Measurements from ENCODE around the gene ASB13.
A peak's percentile ranks its signal among the peaks of the same experiment; 100 is the strongest.

Gene ASB13

GRCh38 chr10:5589661-5590511 lies 76.5 kb downstream of the ASB13 start:
- TF ChIP-seq PAX5 (IDR thresholded peaks at IDR 0.05; ENCODE audit: insufficient read depth, low read length, severe bottlenecking), result no peak
- TF ChIP-seq TAF1 (IDR thresholded peaks at IDR 0.05; ENCODE audit: low read depth, low read length), result no peak
- no peak for TF ChIP-seq SPI1 (IDR thresholded peaks at IDR 0.05; ENCODE audit: low read depth, low read length)
- no peak for TF ChIP-seq POLR2AphosphoS5 (IDR thresholded peaks at IDR 0.05; ENCODE audit: low read depth, low read length)
- TF ChIP-seq POU2F2 (IDR thresholded peaks at IDR 0.05; ENCODE audit: low read depth, low read length), result no peak
- TF ChIP-seq POLR2A (IDR thresholded peaks at IDR 0.05; ENCODE audit: low read depth, low read length), result no peak
- FAIRE-seq, result no peak
- no peak for DNase-seq (ENCODE audit: insufficient read length, low spot score)

GRCh38 chr10:5589011-5589660 lies 77.3 kb downstream of the ASB13 start:
- no peak for FAIRE-seq
- DNase-seq (ENCODE audit: insufficient read length, low spot score), result no peak
- TF ChIP-seq POLR2A (IDR thresholded peaks at IDR 0.05; ENCODE audit: low read depth, low read length) (no peak), TAF1 (IDR thresholded peaks at IDR 0.05; ENCODE audit: low read depth, low read length) (no peak), SPI1 (IDR thresholded peaks at IDR 0.05; ENCODE audit: low read depth, low read length) (0 out of 2 replicates have a peak, but pooled peaks have one; percentile 16), PAX5 (IDR thresholded peaks at IDR 0.05; ENCODE audit: insufficient read depth, low read length, severe bottlenecking) (no peak), POLR2AphosphoS5 (IDR thresholded peaks at IDR 0.05; ENCODE audit: low read depth, low read length) (no peak), POU2F2 (IDR thresholded peaks at IDR 0.05; ENCODE audit: low read depth, low read length) (no peak)

Data from GM12891 (cell line).